GM19351 (cell line): ENCODE results near the gene RNASEL.
"Not testable (repeated sequence)": the region's sequence is repeated elsewhere in the genome, so short reads cannot be mapped to it uniquely, and the experiment has no call there.

Source experiments
- ATAC-seq: cut with Tn5 transposase; IDR thresholded peaks from one replicate; pipeline ENCODE4 v1.9.1; 2021; ENCODE audit warnings: mild to moderate bottlenecking, moderate library complexity; ENCODE audit not compliant: unreplicated experiment

The RNASEL gene

GRCh38 chr1:182564406-182565004 is 24.6 kb downstream of the RNASEL start:
- no peak for ATAC-seq

DNA sequence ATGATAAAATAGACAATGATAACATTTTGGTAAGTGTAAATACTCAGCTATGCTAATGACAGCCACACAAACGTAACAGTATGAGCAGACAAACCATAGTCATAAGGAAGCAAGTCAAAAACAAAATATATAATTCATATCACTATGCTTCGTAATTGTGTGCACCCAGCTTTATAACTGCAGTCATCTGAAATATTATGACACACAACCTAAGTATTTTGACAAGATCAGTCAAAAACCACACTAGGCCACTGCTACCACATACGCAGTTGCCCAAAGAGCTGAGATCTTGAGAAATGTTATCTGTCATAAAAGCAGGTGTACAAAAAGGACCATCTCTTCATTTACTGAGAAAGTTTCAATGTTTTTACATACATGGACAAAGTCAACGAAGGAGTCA is 26.0 kb downstream of the RNASEL start:
- ATAC-seq: no peak

- no peak for ATAC-seq
Measured at GRCh38 chr1:182561456-182561855, 27.6 kb downstream of the RNASEL start.

GRCh38 chr1:182560392-182560984 is 28.6 kb downstream of the RNASEL start:
- no peak for ATAC-seq

- ATAC-seq: no peak
Measured at GRCh38 chr1:182556279-182556678, 32.8 kb downstream of the RNASEL start.

- ATAC-seq: no peak
Measured at GRCh38 chr1:182555493-182555892, 33.6 kb downstream of the RNASEL start.

- no peak for ATAC-seq
Measured at GRCh38 chr1:182552527-182552926, 36.5 kb downstream of the RNASEL start.

DNA sequence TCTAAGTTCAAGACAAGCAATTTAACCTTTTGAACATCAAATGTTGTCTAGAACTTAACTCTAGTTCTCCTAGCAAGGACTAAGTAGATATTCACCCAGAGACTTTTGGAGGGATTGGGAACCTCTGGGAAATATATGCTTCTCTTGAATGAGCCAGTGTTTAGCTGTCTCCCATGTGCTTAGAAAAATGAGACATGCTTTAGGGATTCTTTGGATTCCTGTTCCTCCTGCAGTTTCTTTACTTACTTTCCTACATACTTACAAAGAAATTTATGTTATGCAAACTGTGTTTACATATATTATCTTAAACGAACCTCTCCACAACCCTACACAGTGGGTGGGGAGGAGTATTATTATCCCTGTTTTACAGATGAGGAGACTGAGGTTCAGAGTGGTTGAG is 39.2 kb downstream of the RNASEL start:
- no peak for ATAC-seq

GRCh38 chr1:182549346-182549745 is 39.7 kb downstream of the RNASEL start:
- no peak for ATAC-seq

DNA sequence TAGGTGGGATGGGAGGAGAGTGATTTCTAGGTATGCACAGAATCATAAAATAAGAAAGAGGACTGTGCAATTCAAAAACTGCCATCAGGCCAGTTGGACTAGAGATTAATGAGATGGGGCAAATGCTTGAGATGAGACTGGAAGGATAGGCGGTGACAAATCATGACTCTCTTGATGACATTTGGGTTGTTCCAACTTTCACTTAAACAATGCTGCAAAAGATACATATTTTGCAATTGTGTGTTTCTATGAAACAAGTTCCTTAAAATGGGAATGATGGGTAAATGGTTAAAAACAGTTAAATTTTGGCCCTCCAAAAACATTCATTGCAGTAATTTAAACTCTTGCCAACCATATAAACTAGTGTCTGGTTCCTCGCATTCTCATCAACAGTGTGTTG is 55.2 kb downstream of the RNASEL start:
- ATAC-seq: no peak

DNA sequence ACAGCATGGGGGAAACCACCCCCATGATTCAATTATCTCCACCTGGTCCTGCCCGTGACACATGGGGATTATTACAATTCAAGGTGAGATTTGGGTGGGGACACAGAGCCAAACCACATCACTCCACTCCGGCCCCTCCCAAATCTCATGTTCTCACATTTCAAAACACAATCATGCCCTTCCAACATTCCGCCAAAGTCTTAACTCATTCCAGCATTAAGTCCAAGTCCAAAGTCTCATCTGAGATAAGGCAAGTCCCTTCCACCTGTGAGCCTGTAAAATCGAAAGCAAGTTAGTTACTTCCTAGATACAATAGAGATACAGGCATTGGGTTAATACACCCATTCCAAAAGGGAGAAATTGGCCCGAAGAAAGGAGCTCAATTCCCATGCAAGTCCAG is 60.9 kb downstream of the RNASEL start:
- ATAC-seq: not testable (repeated sequence)

- no peak for ATAC-seq
Measured at GRCh38 chr1:182527680-182528079, 61.4 kb downstream of the RNASEL start.

- ATAC-seq: no peak
Measured at GRCh38 chr1:182525342-182525741, 63.7 kb downstream of the RNASEL start.
